ENCODE data around the gene WDR77.

DNA sequence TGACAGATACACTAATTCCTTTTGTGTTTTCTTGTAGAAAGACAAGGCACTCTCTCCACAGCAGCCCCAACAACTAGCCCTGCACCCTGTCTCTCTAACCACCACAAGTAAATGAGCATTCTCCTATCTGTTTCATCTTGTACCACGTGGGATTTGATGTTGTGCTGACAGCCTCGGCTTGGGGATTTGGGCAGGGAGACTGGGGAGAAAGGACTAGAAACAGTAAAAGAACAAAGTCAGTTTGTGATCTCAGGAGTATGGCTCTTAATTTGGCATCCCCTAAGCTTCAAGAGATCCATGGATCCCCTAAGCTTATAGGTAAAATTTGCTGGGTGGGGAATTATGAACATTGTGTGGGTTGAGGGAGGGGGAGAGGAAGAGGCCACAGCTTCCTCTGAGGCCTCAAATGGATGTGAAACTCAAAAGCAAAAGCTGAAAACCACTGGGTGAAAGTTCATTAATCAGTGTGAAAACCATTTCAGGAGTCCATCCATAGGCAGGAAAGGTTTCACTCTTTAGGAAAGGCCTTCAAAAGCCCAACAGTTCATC, 27.8 kb upstream of the WDR77 start:
- TF ChIP-seq EZH2 (IDR thresholded peaks at IDR 0.05) (no peak), POLR2A (IDR thresholded peaks at IDR 0.05; ENCODE audit: borderline replicate concordance, extremely low read depth, insufficient read depth, insufficient read length) (no peak), POLR2AphosphoS5 (IDR thresholded peaks at IDR 0.05; ENCODE audit: low read depth, low read length) (no peak), CBX3 (IDR thresholded peaks at IDR 0.05; ENCODE audit: low read depth) (no peak)
- TF ChIP-seq, protein P1, sequence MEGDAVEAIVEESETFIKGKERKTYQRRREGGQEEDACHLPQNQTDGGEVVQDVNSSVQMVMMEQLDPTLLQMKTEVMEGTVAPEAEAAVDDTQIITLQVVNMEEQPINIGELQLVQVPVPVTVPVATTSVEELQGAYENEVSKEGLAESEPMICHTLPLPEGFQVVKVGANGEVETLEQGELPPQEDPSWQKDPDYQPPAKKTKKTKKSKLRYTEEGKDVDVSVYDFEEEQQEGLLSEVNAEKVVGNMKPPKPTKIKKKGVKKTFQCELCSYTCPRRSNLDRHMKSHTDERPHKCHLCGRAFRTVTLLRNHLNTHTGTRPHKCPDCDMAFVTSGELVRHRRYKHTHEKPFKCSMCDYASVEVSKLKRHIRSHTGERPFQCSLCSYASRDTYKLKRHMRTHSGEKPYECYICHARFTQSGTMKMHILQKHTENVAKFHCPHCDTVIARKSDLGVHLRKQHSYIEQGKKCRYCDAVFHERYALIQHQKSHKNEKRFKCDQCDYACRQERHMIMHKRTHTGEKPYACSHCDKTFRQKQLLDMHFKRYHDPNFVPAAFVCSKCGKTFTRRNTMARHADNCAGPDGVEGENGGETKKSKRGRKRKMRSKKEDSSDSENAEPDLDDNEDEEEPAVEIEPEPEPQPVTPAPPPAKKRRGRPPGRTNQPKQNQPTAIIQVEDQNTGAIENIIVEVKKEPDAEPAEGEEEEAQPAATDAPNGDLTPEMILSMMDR (IDR thresholded peaks at IDR 0.05 in 2 of 3, conservative IDR thresholded peaks at IDR 0.05 in 1 of 3; ENCODE audit: borderline replicate concordance in 1 of 3, insufficient read depth in 1 of 3, low read depth in 2 of 3, low read length in 2 of 3), result no peak
- TF ChIP-seq, protein P2, sequence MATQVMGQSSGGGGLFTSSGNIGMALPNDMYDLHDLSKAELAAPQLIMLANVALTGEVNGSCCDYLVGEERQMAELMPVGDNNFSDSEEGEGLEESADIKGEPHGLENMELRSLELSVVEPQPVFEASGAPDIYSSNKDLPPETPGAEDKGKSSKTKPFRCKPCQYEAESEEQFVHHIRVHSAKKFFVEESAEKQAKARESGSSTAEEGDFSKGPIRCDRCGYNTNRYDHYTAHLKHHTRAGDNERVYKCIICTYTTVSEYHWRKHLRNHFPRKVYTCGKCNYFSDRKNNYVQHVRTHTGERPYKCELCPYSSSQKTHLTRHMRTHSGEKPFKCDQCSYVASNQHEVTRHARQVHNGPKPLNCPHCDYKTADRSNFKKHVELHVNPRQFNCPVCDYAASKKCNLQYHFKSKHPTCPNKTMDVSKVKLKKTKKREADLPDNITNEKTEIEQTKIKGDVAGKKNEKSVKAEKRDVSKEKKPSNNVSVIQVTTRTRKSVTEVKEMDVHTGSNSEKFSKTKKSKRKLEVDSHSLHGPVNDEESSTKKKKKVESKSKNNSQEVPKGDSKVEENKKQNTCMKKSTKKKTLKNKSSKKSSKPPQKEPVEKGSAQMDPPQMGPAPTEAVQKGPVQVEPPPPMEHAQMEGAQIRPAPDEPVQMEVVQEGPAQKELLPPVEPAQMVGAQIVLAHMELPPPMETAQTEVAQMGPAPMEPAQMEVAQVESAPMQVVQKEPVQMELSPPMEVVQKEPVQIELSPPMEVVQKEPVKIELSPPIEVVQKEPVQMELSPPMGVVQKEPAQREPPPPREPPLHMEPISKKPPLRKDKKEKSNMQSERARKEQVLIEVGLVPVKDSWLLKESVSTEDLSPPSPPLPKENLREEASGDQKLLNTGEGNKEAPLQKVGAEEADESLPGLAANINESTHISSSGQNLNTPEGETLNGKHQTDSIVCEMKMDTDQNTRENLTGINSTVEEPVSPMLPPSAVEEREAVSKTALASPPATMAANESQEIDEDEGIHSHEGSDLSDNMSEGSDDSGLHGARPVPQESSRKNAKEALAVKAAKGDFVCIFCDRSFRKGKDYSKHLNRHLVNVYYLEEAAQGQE (IDR thresholded peaks at IDR 0.05; ENCODE audit: low read depth), result no peak
